K562 (cell line): ENCODE data around the gene UBE2M. TPM values are rescaled to one million over a fixed set of nuclear protein-coding genes. Genes with fewer than 3 reads are reported as not detected.

Source experiments
- ATF3 ChIP-seq, 2 experiments: fragments of 450-650 bp in 1 of 2; sonication (generic) in 1 of 2; formaldehyde crosslinking in 1 of 2; IDR thresholded peaks in 1 of 2; conservative IDR thresholded peaks in 1 of 2; 2 replicates each; pipeline versions ENCODE4 v1.6.1 to v1.8.1; 2016 to 2023; ENCODE audit warnings: mild to moderate bottlenecking in 2 of 2, moderate library complexity in 2 of 2, inconsistent platforms in 1 of 2, missing genetic modification reagents in 1 of 2
- ETV6 ChIP-seq, 3 experiments: fragments of 150-350 bp in 1 of 3; sonication (generic) in 1 of 3; formaldehyde crosslinking in 1 of 3; IDR thresholded peaks; 2 replicates each; pipeline versions ENCODE4 v1.6.1 to v1.8.0; 2014 to 2022; ENCODE audit warnings: borderline replicate concordance in 2 of 3, low read depth in 2 of 3, antibody characterized with exemption in 1 of 3, low read length in 1 of 3, mild to moderate bottlenecking in 1 of 3, missing genetic modification reagents in 1 of 3
- GATAD2A ChIP-seq: fragments of 450-650 bp; IDR thresholded peaks from 2 replicates; pipeline ENCODE4 v1.6.1; 2017
- MECOM ChIP-seq: fragments of 250-450 bp; sonication (Bioruptor Pico); IDR thresholded peaks from 2 replicates; pipeline ENCODE4 v1.8.0; 2022; ENCODE audit warnings: inconsistent platforms
- RCOR1 ChIP-seq, 2 experiments: IDR thresholded peaks; 2 replicates each; pipeline ENCODE4 v1.6.1; 2012; ENCODE audit warnings: low read depth in 2 of 2, low read length in 2 of 2, borderline replicate concordance in 1 of 2, improper control_type of control experiment in 1 of 2
- SOX6 ChIP-seq: fragments of 450-650 bp; IDR thresholded peaks from 2 replicates; pipeline ENCODE4 v1.6.1; 2014; ENCODE audit warnings: mild to moderate bottlenecking
- STAG1 ChIP-seq: sonication (generic); formaldehyde crosslinking; IDR thresholded peaks from 2 replicates; pipeline ENCODE4 v1.5.0; 2020; ENCODE audit warnings: missing genetic modification reagents, borderline replicate concordance
- STAT5A ChIP-seq: IDR thresholded peaks from 2 replicates; pipeline ENCODE4 v1.6.1; 2012; ENCODE audit warnings: low read length, inconsistent platforms, borderline replicate concordance
- ZBTB2 ChIP-seq: fragments of 450-650 bp; IDR thresholded peaks from 2 replicates; pipeline ENCODE4 v1.6.1; 2016; ENCODE audit warnings: antibody characterized with exemption
- ZNF436 ChIP-seq: fragments of 250-450, 450-650 bp; sonication (Bioruptor Pico); formaldehyde crosslinking; IDR thresholded peaks from 2 replicates; pipeline ENCODE4 v1.7.0; 2020; ENCODE audit warnings: mild to moderate bottlenecking
- ZNF79 ChIP-seq: fragments of 250-450 bp; sonication (Bioruptor Pico); IDR thresholded peaks from 2 replicates; pipeline ENCODE4 v1.4.0; 2020; ENCODE audit warnings: low read depth, mild to moderate bottlenecking, moderate library complexity
- polyA plus RNA-seq, 8 experiments: library from polyadenylated mRNA; depleted of rRNA in 4 of 8; stranded (reverse) in 5 of 8; unstranded in 3 of 8; fragments of >200 nt; fragmentation: Nextera tagmentation in 2 of 8; fragmentation: Illumina TruSeq in 1 of 8; extraction: Ambion mirVana in 2 of 8; extraction: Trizol in 1 of 8; gene quantifications; 2 replicates each; pipeline versions ENCODE4 v1.2.1 to v1.2.3, GENCODE V29; 2011 to 2014; ENCODE audit warnings: inconsistent platforms in 1 of 8, missing spikeins in 1 of 8
- total RNA-seq, 7 experiments: library from RNA; depleted of rRNA in 6 of 7; stranded (reverse); fragments of >200 nt in 6 of 7; fragmentation: Illumina TruSeq in 2 of 7; extraction: Trizol in 2 of 7; gene quantifications; 2 replicates each; pipeline versions ENCODE4 v1.2.1 to v1.2.3, GENCODE V29; 2011 to 2021; ENCODE audit warnings: low replicate concordance in 1 of 7
- TF ChIP-seq, protein P1 (sequence below), 2 experiments: fragments of 450-650 bp; IDR thresholded peaks; 2 replicates each; pipeline ENCODE4 v1.6.1; 2016; ENCODE audit warnings: mild to moderate bottlenecking in 2 of 2, borderline replicate concordance in 1 of 2, low read depth in 1 of 2, moderate library complexity in 1 of 2

Gene UBE2M
- total and polyA plus RNA-seq, 9 of the 15 experiments (the other 6 are each of a cell fraction or from before 2014, with no cell fraction given): 0.92 to 163 (median 85.7) TPM

- TF ChIP-seq SOX6: peak; percentile 83
- TF ChIP-seq RCOR1 (IDR thresholded peaks at IDR 0.05; ENCODE audit: borderline replicate concordance in 1 of 2, low read depth in 2 of 2, low read length in 2 of 2): peak in 1 of 2 experiments; percentile 71; a peak in 3 of 4 replicates
- TF ChIP-seq, protein P1, sequence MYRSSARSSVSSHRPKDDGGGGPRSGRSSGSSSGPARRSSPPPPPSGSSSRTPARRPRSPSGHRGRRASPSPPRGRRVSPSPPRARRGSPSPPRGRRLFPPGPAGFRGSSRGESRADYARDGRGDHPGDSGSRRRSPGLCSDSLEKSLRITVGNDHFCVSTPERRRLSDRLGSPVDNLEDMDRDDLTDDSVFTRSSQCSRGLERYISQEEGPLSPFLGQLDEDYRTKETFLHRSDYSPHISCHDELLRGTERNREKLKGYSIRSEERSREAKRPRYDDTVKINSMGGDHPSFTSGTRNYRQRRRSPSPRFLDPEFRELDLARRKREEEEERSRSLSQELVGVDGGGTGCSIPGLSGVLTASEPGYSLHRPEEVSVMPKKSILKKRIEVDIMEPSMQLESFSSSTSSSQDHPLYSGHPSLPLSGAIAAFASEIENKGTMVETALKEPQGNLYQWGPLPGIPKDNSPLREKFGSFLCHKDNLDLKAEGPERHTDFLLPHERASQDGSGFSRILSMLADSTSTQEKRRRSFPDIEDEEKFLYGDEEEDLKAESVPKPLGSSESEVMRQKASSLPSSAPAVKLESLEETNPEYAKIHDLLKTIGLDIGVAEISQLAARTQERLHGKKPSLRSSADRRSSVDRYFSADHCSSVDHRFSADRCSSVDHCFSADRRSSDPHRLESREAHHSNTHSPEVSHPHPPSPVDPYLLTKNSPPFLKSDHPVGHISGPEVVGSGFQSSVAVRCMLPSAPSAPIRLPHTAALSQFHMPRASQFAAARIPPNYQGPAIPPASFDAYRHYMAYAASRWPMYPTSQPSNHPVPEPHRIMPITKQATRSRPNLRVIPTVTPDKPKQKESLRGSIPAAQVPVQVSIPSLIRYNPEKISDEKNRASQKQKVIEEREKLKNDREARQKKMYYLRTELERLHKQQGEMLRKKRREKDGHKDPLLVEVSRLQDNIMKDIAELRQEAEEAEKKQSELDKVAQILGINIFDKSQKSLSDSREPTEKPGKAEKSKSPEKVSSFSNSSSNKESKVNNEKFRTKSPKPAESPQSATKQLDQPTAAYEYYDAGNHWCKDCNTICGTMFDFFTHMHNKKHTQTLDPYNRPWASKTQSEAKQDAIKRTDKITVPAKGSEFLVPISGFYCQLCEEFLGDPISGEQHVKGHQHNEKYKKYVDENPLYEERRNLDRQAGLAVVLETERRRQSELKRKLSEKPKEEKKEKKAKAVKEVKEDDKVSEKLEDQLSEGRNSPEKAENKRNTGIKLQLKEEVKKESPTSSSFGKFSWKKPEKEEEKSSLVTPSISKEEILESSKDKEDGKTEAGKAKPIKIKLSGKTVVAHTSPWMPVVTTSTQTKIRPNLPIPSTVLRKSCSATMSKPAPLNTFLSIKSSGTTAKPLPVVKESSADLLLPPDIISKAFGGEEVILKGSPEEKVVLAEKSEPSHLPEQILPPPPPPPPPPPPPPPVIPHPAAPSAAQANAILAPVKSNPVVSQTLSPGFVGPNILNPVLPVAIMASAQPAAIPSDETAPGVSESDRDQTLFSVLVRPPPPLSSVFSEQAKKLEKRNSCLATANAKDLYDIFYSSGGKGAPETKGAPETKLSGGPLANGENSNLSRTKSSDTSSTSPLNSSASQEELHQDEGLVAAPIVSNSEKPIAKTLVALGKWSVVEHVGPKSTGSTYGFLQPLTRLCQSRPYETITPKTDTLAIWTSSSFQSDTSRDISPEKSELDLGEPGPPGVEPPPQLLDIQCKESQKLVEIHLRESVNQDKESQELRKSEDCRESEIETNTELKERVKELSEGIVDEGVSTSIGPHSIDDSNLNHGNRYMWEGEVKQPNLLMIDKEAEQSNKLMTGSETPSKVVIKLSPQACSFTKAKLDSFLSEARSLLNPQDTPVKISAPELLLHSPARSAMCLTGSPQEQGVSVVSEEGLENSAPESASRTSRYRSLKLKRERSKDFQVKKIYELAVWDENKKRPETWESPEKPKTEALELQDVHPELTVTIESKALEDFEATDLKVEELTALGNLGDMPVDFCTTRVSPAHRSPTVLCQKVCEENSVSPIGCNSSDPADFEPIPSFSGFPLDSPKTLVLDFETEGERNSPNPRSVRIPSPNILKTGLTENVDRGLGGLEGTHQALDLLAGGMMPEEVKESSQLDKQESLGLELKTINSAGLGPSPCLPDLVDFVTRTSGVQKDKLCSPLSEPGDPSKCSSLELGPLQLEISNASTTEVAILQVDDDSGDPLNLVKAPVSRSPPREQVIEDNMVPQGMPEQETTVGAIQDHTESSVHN (IDR thresholded peaks at IDR 0.05; ENCODE audit: borderline replicate concordance in 1 of 2, low read depth in 1 of 2): peak in 1 of 2 experiments; percentile 60; a peak in 2 of 4 replicates
- TF ChIP-seq GATAD2A: 0 out of 2 replicates have a peak, but pooled peaks have one; percentile 45
- no peak; the same call in 1 of the 2 replicates for TF ChIP-seq ATF3 (IDR thresholded peaks at IDR 0.05)
- no peak for TF ChIP-seq ATF3 (CRISPR knock-in tag; conservative IDR thresholded peaks at IDR 0.05)
- TF ChIP-seq STAG1: no peak
- TF ChIP-seq ZNF79: no peak
- TF ChIP-seq ETV6 (IDR thresholded peaks at IDR 0.05; ENCODE audit: borderline replicate concordance in 1 of 2, low read depth in 2 of 2, low read length in 1 of 2): peak in 1 of 2 experiments; percentile 64; a peak in 2 of 4 replicates
- no peak for TF ChIP-seq ETV6 (CRISPR knock-in tag; IDR thresholded peaks at IDR 0.05; ENCODE audit: borderline replicate concordance)
- peak; percentile 32; the same call in 1 of the 2 replicates for TF ChIP-seq MECOM (CRISPR knock-in tag)
- no peak for TF ChIP-seq ZBTB2
- TF ChIP-seq ZNF436 (CRISPR knock-in tag): no peak
- TF ChIP-seq STAT5A: peak; percentile 49; the same call in 1 of the 2 replicates
Observed at GRCh38 chr19:58584498-58585441, 26.4 kb upstream of the UBE2M start (continued).
